GM12892 (cell line): ENCODE results near the gene SGSH.
"Not testable (repeated sequence)": the region's sequence is repeated elsewhere in the genome, so short reads cannot be mapped to it uniquely, and the experiment has no call there.

Experiments used
- DNase-seq: peaks from one replicate; pipeline ENCODE4 v3.0.0; 2011; ENCODE audit not compliant: insufficient read length
- FAIRE-seq: peaks from 2 replicates; lab custom pipeline; 2011; peaks lifted over from hg19 to GRCh38; lab: Jason Lieb, UNC
- POLR2A ChIP-seq: IDR thresholded peaks from 2 replicates; pipeline ENCODE4 v1.6.1; 2011; ENCODE audit warnings: low read depth, low read length, control low read depth
- POLR2AphosphoS5 ChIP-seq: IDR thresholded peaks from 2 replicates; pipeline ENCODE4 v1.6.1; 2011; ENCODE audit warnings: low read depth, low read length, control low read depth
- TAF1 ChIP-seq: IDR thresholded peaks from 2 replicates; pipeline ENCODE4 v1.6.1; 2011; ENCODE audit warnings: low read depth, mild to moderate bottlenecking, control low read depth, low read length, borderline replicate concordance

SGSH gene

DNA sequence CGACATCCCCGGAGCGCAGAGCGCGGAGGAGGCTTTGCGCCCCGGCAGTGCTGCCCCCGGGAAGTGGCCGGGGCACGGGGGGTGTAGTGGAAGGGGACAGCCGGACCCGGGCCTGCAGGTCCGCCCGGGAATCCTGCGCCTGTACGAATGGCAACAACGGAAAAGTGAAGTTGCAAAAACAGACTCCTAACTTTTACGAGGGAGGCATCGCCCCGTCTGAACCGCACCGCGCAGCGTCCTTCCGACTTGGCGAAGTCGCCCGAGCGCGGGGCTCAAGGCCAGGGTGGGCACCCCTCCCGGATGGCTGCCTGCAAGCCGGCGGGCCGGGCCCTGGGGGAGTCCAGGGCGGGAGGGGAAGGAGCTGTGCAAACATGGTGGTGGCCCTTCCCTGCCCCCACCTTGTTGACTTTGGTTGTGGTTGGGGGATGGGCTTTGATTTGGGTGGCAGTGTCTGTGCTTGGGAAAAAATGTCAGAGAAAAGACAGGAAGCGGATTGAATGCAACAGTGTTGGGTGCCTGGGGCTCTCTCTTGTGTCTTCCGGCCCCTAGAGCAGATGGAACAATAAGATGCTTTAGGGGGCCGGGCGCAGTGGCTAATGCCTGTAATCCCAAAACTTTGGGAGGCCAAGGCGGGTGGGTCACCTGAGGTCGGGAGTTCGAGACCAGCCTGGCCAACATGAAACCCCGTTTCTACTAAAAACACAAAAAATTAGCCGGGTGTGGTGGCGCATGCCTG lies 41.2 kb upstream of the SGSH start:
- DNase-seq (no peak), FAIRE-seq (peak; percentile 44)
- TF ChIP-seq TAF1 (no peak), POLR2AphosphoS5 (no peak), POLR2A (0 out of 2 replicates have a peak, but pooled peaks have one; percentile 2)

GRCh38 chr17:80260791-80261158 lies 40.6 kb upstream of the SGSH start, which contains the start of gene RNF213:
Gene RNF213, plus strand, starts transcription at chr17:80260852. Its CDS starts 2,830 bp downstream, at chr17:80263682.
- no peak for FAIRE-seq
- DNase-seq: peak; percentile 75
- TF ChIP-seq TAF1 (no peak), POLR2A (peak; percentile 62; the same call in 1 of the 2 replicates)

GRCh38 chr17:80260069-80260535 lies 40.0 kb upstream of the SGSH start:
- TF ChIP-seq TAF1 (no peak), POLR2AphosphoS5 (no peak), POLR2A (no peak)
- FAIRE-seq (no peak), DNase-seq (peak; percentile 79)

DNA sequence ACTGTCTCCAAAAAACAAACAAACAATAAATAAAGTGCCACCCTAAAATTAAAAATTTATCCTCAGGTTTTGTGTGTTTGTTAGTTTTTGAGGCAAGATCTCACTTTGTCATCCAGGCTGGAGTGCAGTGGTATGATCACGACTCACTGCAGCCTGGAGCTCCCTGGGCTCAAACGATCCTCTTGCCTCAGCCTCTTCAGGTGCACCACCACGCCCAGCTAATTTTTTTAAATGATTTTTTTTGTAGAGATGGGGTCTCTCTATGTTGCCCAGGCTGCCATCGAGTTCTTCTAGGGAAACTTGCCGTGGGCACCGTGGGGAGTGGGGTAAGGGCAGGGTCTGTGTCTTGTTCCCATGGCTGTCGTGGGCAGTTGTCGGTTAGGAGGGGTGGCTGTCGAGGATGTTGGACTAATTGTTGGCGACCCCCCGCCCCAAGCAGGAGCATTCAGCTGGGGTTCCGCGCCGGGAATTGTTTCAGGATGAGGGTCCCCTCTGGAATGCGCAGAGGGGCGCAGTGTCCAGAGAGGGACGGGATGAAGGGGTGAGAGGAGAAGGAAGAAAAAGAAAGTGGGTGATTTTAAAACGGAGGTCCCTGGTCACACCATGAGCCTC lies 39.4 kb upstream of the SGSH start:
- TF ChIP-seq TAF1: no peak
- TF ChIP-seq POLR2A: no peak
- no peak for TF ChIP-seq POLR2AphosphoS5
- DNase-seq: no peak
- no peak for FAIRE-seq

- DNase-seq, FAIRE-seq: not testable (repeated sequence)
Observed at GRCh38 chr17:80258296-80258695, 38.2 kb upstream of the SGSH start.

- TF ChIP-seq TAF1 (no peak), POLR2AphosphoS5 (no peak), POLR2A (no peak)
- DNase-seq (no peak), FAIRE-seq (no peak)
Observed at GRCh38 chr17:80257716-80258213, 37.6 kb upstream of the SGSH start.

DNA sequence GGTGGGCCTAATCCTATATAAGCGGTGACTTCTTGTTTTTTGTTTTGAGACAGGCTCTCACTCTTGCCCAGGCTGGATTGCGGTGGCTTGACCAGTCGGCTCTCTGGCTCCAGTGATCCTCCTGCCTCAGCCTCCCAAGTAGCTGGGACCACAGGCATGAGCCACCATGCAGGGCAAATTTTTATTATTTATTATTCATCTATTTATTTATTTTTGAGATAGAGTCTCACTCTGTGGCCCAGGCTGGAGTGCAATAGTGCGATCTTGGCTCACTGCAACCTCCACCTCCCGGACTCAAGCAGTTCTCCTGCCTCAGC lies 35.9 kb upstream of the SGSH start:
- DNase-seq (no peak), FAIRE-seq (no peak)
- TF ChIP-seq POLR2AphosphoS5: no peak
- no peak for TF ChIP-seq TAF1
- TF ChIP-seq POLR2A: no peak

- FAIRE-seq (peak; percentile 87), DNase-seq (no peak)
- 0 out of 2 replicates have a peak, but pooled peaks have one; percentile 26 for TF ChIP-seq POLR2A
- no peak for TF ChIP-seq TAF1
- no peak for TF ChIP-seq POLR2AphosphoS5
Observed at GRCh38 chr17:80254396-80255251, 34.5 kb upstream of the SGSH start.

- FAIRE-seq (no peak), DNase-seq (no peak)
- TF ChIP-seq TAF1 (no peak), POLR2AphosphoS5 (no peak), POLR2A (no peak)
Observed at GRCh38 chr17:80253631-80254395, 33.7 kb upstream of the SGSH start.

DNA sequence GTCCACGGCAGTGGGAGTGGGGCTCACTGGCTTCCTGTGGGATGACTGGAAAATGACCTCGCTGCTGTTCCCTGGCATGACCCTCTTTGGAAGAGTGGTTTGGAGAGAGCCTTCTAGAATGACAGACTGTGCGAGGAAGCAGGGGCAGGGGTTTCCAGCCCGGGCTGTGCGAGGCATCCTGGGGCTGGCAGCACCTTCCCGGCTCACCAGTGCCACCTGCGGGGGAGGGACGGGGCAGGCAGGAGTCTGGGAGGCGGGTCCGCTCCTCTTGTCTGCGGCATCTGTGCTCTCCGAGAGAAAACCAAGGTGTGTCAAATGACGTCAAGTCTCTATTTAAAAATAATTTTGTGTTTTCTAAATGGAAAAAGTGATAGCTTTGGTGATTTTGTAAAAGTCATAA lies 32.7 kb upstream of the SGSH start:
- TF ChIP-seq TAF1 (no peak), POLR2AphosphoS5 (no peak)
- DNase-seq (peak; percentile 79), FAIRE-seq (no peak)

DNA sequence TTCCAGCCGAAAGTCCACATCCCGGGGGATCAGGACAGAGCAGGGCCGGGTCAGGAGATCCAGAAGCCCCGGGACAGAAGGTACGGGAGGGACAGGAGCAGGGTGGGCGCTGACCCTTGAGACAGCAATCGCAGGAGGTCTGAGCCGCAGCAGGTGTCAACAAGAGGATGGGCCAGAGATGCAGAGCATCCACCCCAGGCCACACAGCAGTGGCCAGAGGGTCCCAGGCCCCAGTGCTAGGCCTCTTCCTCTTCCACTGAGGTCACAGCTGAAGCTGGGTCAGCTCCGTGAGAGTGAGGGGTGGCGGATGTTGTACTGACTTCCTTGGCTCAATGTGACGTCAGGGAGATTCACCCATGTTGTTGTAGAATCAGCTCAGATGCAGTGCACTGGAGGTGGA lies 31.8 kb upstream of the SGSH start:
- TF ChIP-seq POLR2A (no peak), TAF1 (no peak), POLR2AphosphoS5 (no peak)
- no peak for DNase-seq
- no peak for FAIRE-seq
